Gastrocnemius medialis (tissue), 4 donors: ENCODE data around the gene DPP7. TPM values are rescaled to one million over a fixed set of nuclear protein-coding genes. Genes with fewer than 3 reads are reported as not detected.

Experiments
- ATAC-seq, 2 donors: fragments of 150-250 bp; one replicate each; pipeline ENCODE4 v1.9.1; 2016
- DNase-seq, 2 donors: peaks; one replicate each; pipeline ENCODE4 v3.0.0-alpha.2; 2019
- H3K27ac ChIP-seq, 4 donors: fragments of 200-600 bp; sonication (generic); 1 replicate in 1 of 4; 2 replicates in 3 of 4; pipeline ENCODE4 v1.5.1; 2016 to 2018; ENCODE audit warnings: mild to moderate bottlenecking in 2 of 4, moderate library complexity in 1 of 4
- H3K27me3 ChIP-seq, 3 donors: fragments of 200-600 bp; sonication (generic) in 2 of 3; 1 replicate in 1 of 3; 2 replicates in 2 of 3; pipeline versions ENCODE4 v1.5.1 to v1.6.0; 2016 to 2019; ENCODE audit warnings: mild to moderate bottlenecking in 1 of 3, moderate library complexity in 1 of 3
- H3K36me3 ChIP-seq, 2 donors: fragments of 200-600 bp; sonication (generic) in 1 of 2; one replicate each; pipeline ENCODE4 v1.5.1; 2017 to 2018
- H3K4me1 ChIP-seq, 2 donors: fragments of 200-600 bp; sonication (generic) in 1 of 2; one replicate each; pipeline ENCODE4 v1.5.1; 2016 to 2017; ENCODE audit warnings: mild to moderate bottlenecking in 2 of 2
- H3K4me3 ChIP-seq, 4 donors: fragments of 200-600 bp; sonication (generic) in 3 of 4; 1 replicate in 1 of 4; 2 replicates in 3 of 4; pipeline ENCODE4 v1.5.1; 2016 to 2019; ENCODE audit warnings: mild to moderate bottlenecking in 2 of 4
- H3K9me3 ChIP-seq, 3 donors: fragments of 200-600 bp; sonication (generic) in 2 of 3; 1 replicate in 1 of 3; 2 replicates in 2 of 3; pipeline ENCODE4 v1.5.1; 2016 to 2019
- CTCF ChIP-seq, 5 experiments: fragments of 450-650 bp in 3 of 5; fragments of 200-600 bp in 2 of 5; sonication (generic) in 2 of 5; IDR thresholded peaks in 4 of 5; conservative IDR thresholded peaks in 1 of 5; 1 replicate in 4 of 5; 2 replicates in 1 of 5; pipeline ENCODE4 v1.5.1; 2016 to 2019; ENCODE audit warnings: antibody characterized with exemption in 5 of 5, mild to moderate bottlenecking in 3 of 5, moderate library complexity in 3 of 5
- POLR2A ChIP-seq, 2 donors: fragments of 450-650 bp; IDR thresholded peaks; one replicate each; pipeline ENCODE4 v1.6.1; 2017; ENCODE audit warnings: antibody characterized with exemption in 2 of 2, mild to moderate bottlenecking in 2 of 2, moderate library complexity in 2 of 2
- in situ Hi-C, 4 donors: fragments of 200-750 bp; cut with MboI; loops; one replicate each; pipeline versions ENCODE4 v1.15.0 to v1.8.0; 2017; ENCODE audit warnings: low sequenced_read_pairs in 4 of 4
- intact Hi-C: fragments of 100-400 bp; cut with DNase I; formaldehyde crosslinking; loops from one replicate; pipeline ENCODE4 v1.15.1; 2023; ENCODE audit warnings: low total_unique reads
- total RNA-seq, 4 donors: library from RNA; depleted of rRNA; stranded (reverse); fragments of >200 nt; gene quantifications; one replicate each; pipeline versions ENCODE4 v1.1.0 to v1.2.3, GENCODE V29; 2016

The DPP7 gene
- total RNA-seq: 10 to 100 TPM; 36.9 to 63.1 (median 55.9) TPM

GRCh38 chr9:137114613-137115393 is at the start of gene DPP7:
Gene DPP7, minus strand, starts transcription at chr9:137114733. Its CDS starts 20 bp downstream, at chr9:137114713.
- in situ Hi-C loops: loop anchor here in 2 of 4 donors (10.0 kb wide), 1 partner anchor 120 kb away; the partner anchor contains the start of gene SLC34A3 (in 2 of the 2)

GRCh38 chr9:137163805-137164204 is 49.3 kb upstream of the DPP7 start:
- in situ Hi-C loops: no loop called here
- DNase-seq (no peak), ATAC-seq (no peak)
- Histone ChIP-seq H3K27me3 (peaks cover 88 to 99% (median 98%) of the 10 kb centered on the region in 3 donors), H3K36me3 (no peaks in the 10 kb centered on the region), H3K4me3 (no peak overlapping the region), H3K27ac (no peak overlapping the region), H3K4me1 (peaks cover 3 to 21% of the 10 kb centered on the region in 2 donors), H3K9me3 (no peaks in the 10 kb centered on the region)
- intact Hi-C loops: no loop called here
- TF ChIP-seq CTCF (IDR thresholded peaks at IDR 0.05 in 4 of 5, conservative IDR thresholded peaks at IDR 0.05 in 1 of 5) (no peak), POLR2A (IDR thresholded peaks at IDR 0.05) (no peak)

More at GRCh38 chr9:137114613-137115393, at the start of gene DPP7:
- DNase-seq (peak; percentile 53 to 67), ATAC-seq (peak; percentile 91 to 93)
- no peaks in the 10 kb centered on the region for H3K27me3 ChIP-seq
- peak within 1 kb of the TSS; percentile 76 to 97 (median 92) for H3K4me3 ChIP-seq
- peaks cover 6 to 9% of the 10 kb centered on the region in 2 donors for H3K4me1 ChIP-seq
- intact Hi-C loops: loop anchor here (1.0 to 2.0 kb wide), 2 partner anchors 28 to 73 kb away; partner anchors contain the start of genes ANAPC2, MAN1B1 and SSNA1
- peaks cover 0 to 27% of the 10 kb centered on the region in 2 donors for H3K36me3 ChIP-seq
- peak within 1 kb of the TSS; percentile 50 to 72 (median 64) for H3K27ac ChIP-seq
- TF ChIP-seq CTCF (IDR thresholded peaks at IDR 0.05 in 4 of 5, conservative IDR thresholded peaks at IDR 0.05 in 1 of 5): peak in 1 of 5 experiments; percentile 22
- TF ChIP-seq POLR2A (IDR thresholded peaks at IDR 0.05): peak; percentile 51 to 52
- H3K9me3 ChIP-seq: no peaks in the 10 kb centered on the region

GRCh38 chr9:137163365-137163715 is 48.8 kb upstream of the DPP7 start:
- ATAC-seq: no peak
- intact Hi-C loops (no loop called here), in situ Hi-C loops (no loop called here)
- no peaks in the 10 kb centered on the region for H3K9me3 ChIP-seq
- no peaks in the 10 kb centered on the region for H3K36me3 ChIP-seq
- peak overlapping the region in 3 of 4 donors; percentile 23 to 34 (median 27) for H3K4me3 ChIP-seq
- no peak for TF ChIP-seq POLR2A (IDR thresholded peaks at IDR 0.05)
- no peak for TF ChIP-seq CTCF (IDR thresholded peaks at IDR 0.05 in 4 of 5, conservative IDR thresholded peaks at IDR 0.05 in 1 of 5)
- no peak overlapping the region for H3K27ac ChIP-seq
- peaks cover 0 to 18% of the 10 kb centered on the region in 2 donors for H3K4me1 ChIP-seq
- peaks cover 90 to 100% (median 100%) of the 10 kb centered on the region in 3 donors for H3K27me3 ChIP-seq
- no peak for DNase-seq

- H3K9me3 ChIP-seq: no peaks in the 10 kb centered on the region
- H3K27ac ChIP-seq: no peak overlapping the region
- H3K4me3 ChIP-seq: peak overlapping the region in 3 of 4 donors; percentile 23 to 34 (median 27)
- peaks cover 0 to 12% of the 10 kb centered on the region in 2 donors for H3K4me1 ChIP-seq
- TF ChIP-seq POLR2A (IDR thresholded peaks at IDR 0.05) (no peak), CTCF (IDR thresholded peaks at IDR 0.05 in 4 of 5, conservative IDR thresholded peaks at IDR 0.05 in 1 of 5) (no peak)
- ATAC-seq (no peak), DNase-seq (no peak)
- intact Hi-C loops: no loop called here
- in situ Hi-C loops: no loop called here
- no peaks in the 10 kb centered on the region for H3K36me3 ChIP-seq
- H3K27me3 ChIP-seq: peaks cover 92 to 100% (median 100%) of the 10 kb centered on the region in 3 donors
Observed at GRCh38 chr9:137162505-137163364, 48.2 kb upstream of the DPP7 start.
